ENCODE measurements around the gene RNFT2. TPM values are rescaled to one million over a fixed set of nuclear protein-coding genes. Genes with fewer than 3 reads are reported as not detected.
"Not testable (repeated sequence)": the region's sequence is repeated elsewhere in the genome, so short reads cannot be mapped to it uniquely, and the experiment has no call there.

RNFT2 gene
- total RNA-seq, 2 experiments from 2014 or later, result 10.8 to 11.4 TPM

GRCh38 chr12:116773276-116773731 lies 35.2 kb downstream of the RNFT2 start:
- H3K9me3 Mint-ChIP-seq, result no peaks in the 10 kb centered on the region
- H3K36me3 Mint-ChIP-seq, result peaks cover 6% of the 10 kb centered on the region
- no peak overlapping the region for H3K27ac Mint-ChIP-seq
- no peak for ATAC-seq (ENCODE audit: low read depth)
- POLR2A ChIA-PET, result no interaction called here
- DNase-seq, result no peak
- H3K4me3 Mint-ChIP-seq, result no peak overlapping the region
- H3K4me1 Mint-ChIP-seq, result peaks cover 6% of the 10 kb centered on the region
- H3K27me3 Mint-ChIP-seq, result no peaks in the 10 kb centered on the region

GRCh38 chr12:116774020-116774419 lies 35.9 kb downstream of the RNFT2 start:
- no peaks in the 10 kb centered on the region for H3K27me3 Mint-ChIP-seq
- H3K27ac Mint-ChIP-seq, result no peak overlapping the region
- H3K4me1 Mint-ChIP-seq, result peaks cover 6% of the 10 kb centered on the region
- POLR2A ChIA-PET, result no interaction called here
- H3K9me3 Mint-ChIP-seq, result no peaks in the 10 kb centered on the region
- H3K36me3 Mint-ChIP-seq, result peaks cover 6% of the 10 kb centered on the region
- DNase-seq (no peak), ATAC-seq (ENCODE audit: low read depth) (peak; percentile 52)
- no peak overlapping the region for H3K4me3 Mint-ChIP-seq

GRCh38 chr12:116777245-116777644 lies 39.1 kb downstream of the RNFT2 start:
- Mint-ChIP-seq H3K4me3 (no peak overlapping the region), H3K4me1 (peaks cover 8% of the 10 kb centered on the region), H3K27me3 (no peaks in the 10 kb centered on the region), H3K27ac (no peak overlapping the region), H3K36me3 (peaks cover 10% of the 10 kb centered on the region), H3K9me3 (no peaks in the 10 kb centered on the region)
- no peak for ATAC-seq (ENCODE audit: low read depth)
- no peak for DNase-seq
- POLR2A ChIA-PET, result no interaction called here

- Mint-ChIP-seq H3K9me3 (no peaks in the 10 kb centered on the region), H3K36me3 (peaks cover 8% of the 10 kb centered on the region), H3K4me3 (no peak overlapping the region), H3K4me1 (peaks cover 1% of the 10 kb centered on the region), H3K27me3 (no peaks in the 10 kb centered on the region), H3K27ac (no peak overlapping the region)
- POLR2A ChIA-PET, result no interaction called here
- ATAC-seq (ENCODE audit: low read depth) (no peak), DNase-seq (no peak)
Measured at GRCh38 chr12:116779597-116779996, 41.5 kb downstream of the RNFT2 start.

- Mint-ChIP-seq H3K9me3 (no peaks in the 10 kb centered on the region), H3K27me3 (no peaks in the 10 kb centered on the region), H3K27ac (no peak overlapping the region), H3K4me3 (no peak overlapping the region), H3K36me3 (peaks cover 11% of the 10 kb centered on the region), H3K4me1 (peaks cover 1% of the 10 kb centered on the region)
- no peak for ATAC-seq (ENCODE audit: low read depth)
- DNase-seq, result no peak
- POLR2A ChIA-PET, result no interaction called here
Measured at GRCh38 chr12:116780942-116781341, 42.8 kb downstream of the RNFT2 start.

GRCh38 chr12:116783525-116784237 lies 45.6 kb downstream of the RNFT2 start:
- Mint-ChIP-seq H3K27ac (no peak overlapping the region), H3K9me3 (no peaks in the 10 kb centered on the region), H3K36me3 (peaks cover 20% of the 10 kb centered on the region), H3K4me3 (no peak overlapping the region), H3K4me1 (peaks cover 1% of the 10 kb centered on the region), H3K27me3 (no peaks in the 10 kb centered on the region)
- ATAC-seq (ENCODE audit: low read depth) (no peak), DNase-seq (no peak)
- POLR2A ChIA-PET, result no interaction called here

GRCh38 chr12:116784238-116784612 lies 46.1 kb downstream of the RNFT2 start:
- no peak overlapping the region for H3K27ac Mint-ChIP-seq
- peaks cover 20% of the 10 kb centered on the region for H3K36me3 Mint-ChIP-seq
- peaks cover 1% of the 10 kb centered on the region for H3K4me1 Mint-ChIP-seq
- H3K27me3 Mint-ChIP-seq, result no peaks in the 10 kb centered on the region
- DNase-seq (no peak), ATAC-seq (ENCODE audit: low read depth) (no peak)
- POLR2A ChIA-PET, result no interaction called here
- H3K9me3 Mint-ChIP-seq, result no peaks in the 10 kb centered on the region
- H3K4me3 Mint-ChIP-seq, result no peak overlapping the region

- H3K36me3 Mint-ChIP-seq, result peaks cover 12% of the 10 kb centered on the region
- H3K27me3 Mint-ChIP-seq; ATAC-seq (ENCODE audit: low read depth); DNase-seq; H3K4me3 Mint-ChIP-seq; H3K9me3 Mint-ChIP-seq; POLR2A ChIA-PET; H3K27ac Mint-ChIP-seq; H3K4me1 Mint-ChIP-seq: not testable (repeated sequence)
Measured at GRCh38 chr12:116789562-116789961, 51.4 kb downstream of the RNFT2 start.

- no peaks in the 10 kb centered on the region for H3K27me3 Mint-ChIP-seq
Measured at GRCh38 chr12:116790066-116790465, 52.0 kb downstream of the RNFT2 start.

GRCh38 chr12:116792403-116792802 lies 54.3 kb downstream of the RNFT2 start:
- peaks cover 3% of the 10 kb centered on the region for H3K36me3 Mint-ChIP-seq
- H3K27me3 Mint-ChIP-seq, result no peaks in the 10 kb centered on the region
- no peak for DNase-seq
- H3K4me1 Mint-ChIP-seq, result no peaks in the 10 kb centered on the region
- no peaks in the 10 kb centered on the region for H3K9me3 Mint-ChIP-seq
- POLR2A ChIA-PET, result interaction anchor here (0.6 to 0.7 kb wide), 2 partner anchors 18 to 26 kb away, joined by 3 read pairs; no protein-coding TSS in a partner anchor
- H3K4me3 Mint-ChIP-seq, result no peak overlapping the region
- no peak overlapping the region for H3K27ac Mint-ChIP-seq
- no peak for ATAC-seq (ENCODE audit: low read depth)

More at GRCh38 chr12:116790066-116790465, 52.0 kb downstream of the RNFT2 start:
- ATAC-seq (ENCODE audit: low read depth), result no peak
- no peaks in the 10 kb centered on the region for H3K4me1 Mint-ChIP-seq
- no peak for DNase-seq
- POLR2A ChIA-PET, result no interaction called here
- H3K36me3 Mint-ChIP-seq, result peaks cover 10% of the 10 kb centered on the region
- no peak overlapping the region for H3K27ac Mint-ChIP-seq
- H3K9me3 Mint-ChIP-seq, result no peaks in the 10 kb centered on the region
- no peak overlapping the region for H3K4me3 Mint-ChIP-seq

- POLR2A ChIA-PET, result no interaction called here
- ATAC-seq (ENCODE audit: low read depth) (no peak), DNase-seq (no peak)
- H3K27ac Mint-ChIP-seq, result no peak overlapping the region
- H3K4me1 Mint-ChIP-seq, result no peaks in the 10 kb centered on the region
- no peaks in the 10 kb centered on the region for H3K27me3 Mint-ChIP-seq
- peaks cover 1% of the 10 kb centered on the region for H3K9me3 Mint-ChIP-seq
- no peak overlapping the region for H3K4me3 Mint-ChIP-seq
- H3K36me3 Mint-ChIP-seq, result peaks cover 10% of the 10 kb centered on the region
Measured at GRCh38 chr12:116794725-116795124, 56.6 kb downstream of the RNFT2 start.

- H3K4me1 Mint-ChIP-seq, result no peaks in the 10 kb centered on the region
- no peak overlapping the region for H3K27ac Mint-ChIP-seq
- no peaks in the 10 kb centered on the region for H3K27me3 Mint-ChIP-seq
- peaks cover 14% of the 10 kb centered on the region for H3K36me3 Mint-ChIP-seq
- ATAC-seq (ENCODE audit: low read depth), result no peak
- H3K4me3 Mint-ChIP-seq, result no peak overlapping the region
- POLR2A ChIA-PET, result no interaction called here
- DNase-seq, result no peak
- H3K9me3 Mint-ChIP-seq, result peaks cover 4% of the 10 kb centered on the region
Measured at GRCh38 chr12:116797885-116798284, 59.8 kb downstream of the RNFT2 start.

- Mint-ChIP-seq H3K4me1 (no peaks in the 10 kb centered on the region), H3K36me3 (peaks cover 14% of the 10 kb centered on the region), H3K27ac (no peak overlapping the region), H3K4me3 (no peak overlapping the region), H3K9me3 (peaks cover 4% of the 10 kb centered on the region), H3K27me3 (no peaks in the 10 kb centered on the region)
- POLR2A ChIA-PET, result no interaction called here
- ATAC-seq (ENCODE audit: low read depth) (no peak), DNase-seq (no peak)
Measured at GRCh38 chr12:116798719-116799118, 60.6 kb downstream of the RNFT2 start.

GRCh38 chr12:116799955-116800354 lies 61.8 kb downstream of the RNFT2 start:
- H3K9me3 Mint-ChIP-seq, result peaks cover 4% of the 10 kb centered on the region
- DNase-seq, result no peak
- no peak for ATAC-seq (ENCODE audit: low read depth)
- no peak overlapping the region for H3K4me3 Mint-ChIP-seq
- H3K27me3 Mint-ChIP-seq, result no peaks in the 10 kb centered on the region
- peaks cover 14% of the 10 kb centered on the region for H3K36me3 Mint-ChIP-seq
- POLR2A ChIA-PET, result no interaction called here
- H3K4me1 Mint-ChIP-seq, result no peaks in the 10 kb centered on the region
- H3K27ac Mint-ChIP-seq, result no peak overlapping the region
